ENCODE measurements around the gene SPHKAP.

SPHKAP gene

GRCh38 chr2:228105526-228106250 is 75.8 kb downstream of the SPHKAP start:
- Histone ChIP-seq H3K9ac (ENCODE audit: low read depth, low read length) (no peak overlapping the region), H3K4me3 (ENCODE audit: low read depth in 1 of 2, low read length in 2 of 2) (no peak overlapping the region), H3K4me1 (ENCODE audit: insufficient read depth, low read length) (no peaks in the 10 kb centered on the region), H3K27ac (ENCODE audit: low read length) (no peak overlapping the region), H4K20me1 (ENCODE audit: insufficient read depth, low read length) (no peaks in the 10 kb centered on the region), H2AFZ (ENCODE audit: low read depth, low read length) (no peak overlapping the region), H3K79me2 (ENCODE audit: insufficient read depth, low read length) (no peaks in the 10 kb centered on the region), H3K36me3 (ENCODE audit: insufficient read depth, low read length) (no peaks in the 10 kb centered on the region), H3K9me3 (ENCODE audit: insufficient read depth, low read length, severe bottlenecking) (no peaks in the 10 kb centered on the region), H3K27me3 (ENCODE audit: insufficient read depth, low read length, poor library complexity) (no peaks in the 10 kb centered on the region), H3K4me2 (ENCODE audit: insufficient read depth, low read length) (no peak overlapping the region)
- TF ChIP-seq CTCF (IDR thresholded peaks at IDR 0.05; ENCODE audit: borderline replicate concordance, extremely low read depth, low read length, poor library complexity, severe bottlenecking) (no peak), EZH2 (IDR thresholded peaks at IDR 0.05; ENCODE audit: borderline replicate concordance, low read depth, low read length, severe bottlenecking) (no peak)
- DNase-seq (no peak), ATAC-seq (ENCODE audit: insufficient read depth, low read depth) (no peak)

- no peaks in the 10 kb centered on the region for H4K20me1 ChIP-seq (ENCODE audit: insufficient read depth, low read length)
- H3K27me3 ChIP-seq (ENCODE audit: insufficient read depth, low read length, poor library complexity) = no peaks in the 10 kb centered on the region
- H3K9me3 ChIP-seq (ENCODE audit: insufficient read depth, low read length, severe bottlenecking) = no peaks in the 10 kb centered on the region
- ATAC-seq (ENCODE audit: insufficient read depth, low read depth) (no peak), DNase-seq (no peak)
- no peaks in the 10 kb centered on the region for H3K4me1 ChIP-seq (ENCODE audit: insufficient read depth, low read length)
- TF ChIP-seq EZH2 (IDR thresholded peaks at IDR 0.05; ENCODE audit: borderline replicate concordance, low read depth, low read length, severe bottlenecking) (no peak), CTCF (IDR thresholded peaks at IDR 0.05; ENCODE audit: borderline replicate concordance, extremely low read depth, low read length, poor library complexity, severe bottlenecking) (no peak)
- no peaks in the 10 kb centered on the region for H3K36me3 ChIP-seq (ENCODE audit: insufficient read depth, low read length)
- no peak overlapping the region for H3K9ac ChIP-seq (ENCODE audit: low read depth, low read length)
- H3K4me2 ChIP-seq (ENCODE audit: insufficient read depth, low read length) = no peak overlapping the region
- H3K79me2 ChIP-seq (ENCODE audit: insufficient read depth, low read length) = no peaks in the 10 kb centered on the region
- no peak overlapping the region for H2AFZ ChIP-seq (ENCODE audit: low read depth, low read length)
- no peak overlapping the region for H3K27ac ChIP-seq (ENCODE audit: low read length)
- no peak overlapping the region for H3K4me3 ChIP-seq (ENCODE audit: low read depth in 1 of 2, low read length in 2 of 2)
Observed at GRCh38 chr2:228104215-228104614, 77.3 kb downstream of the SPHKAP start.

GRCh38 chr2:228103379-228103778 is 78.1 kb downstream of the SPHKAP start:
- no peaks in the 10 kb centered on the region for H3K36me3 ChIP-seq (ENCODE audit: insufficient read depth, low read length)
- no peak for ATAC-seq (ENCODE audit: insufficient read depth, low read depth)
- H3K9ac ChIP-seq (ENCODE audit: low read depth, low read length) = no peak overlapping the region
- no peaks in the 10 kb centered on the region for H3K4me1 ChIP-seq (ENCODE audit: insufficient read depth, low read length)
- H2AFZ ChIP-seq (ENCODE audit: low read depth, low read length) = no peak overlapping the region
- no peak overlapping the region for H3K4me2 ChIP-seq (ENCODE audit: insufficient read depth, low read length)
- no peak for DNase-seq
- no peak overlapping the region for H3K4me3 ChIP-seq (ENCODE audit: low read depth in 1 of 2, low read length in 2 of 2)
- no peaks in the 10 kb centered on the region for H3K9me3 ChIP-seq (ENCODE audit: insufficient read depth, low read length, severe bottlenecking)
- H4K20me1 ChIP-seq (ENCODE audit: insufficient read depth, low read length) = no peaks in the 10 kb centered on the region
- TF ChIP-seq CTCF (IDR thresholded peaks at IDR 0.05; ENCODE audit: borderline replicate concordance, extremely low read depth, low read length, poor library complexity, severe bottlenecking) (no peak), EZH2 (IDR thresholded peaks at IDR 0.05; ENCODE audit: borderline replicate concordance, low read depth, low read length, severe bottlenecking) (no peak)
- no peaks in the 10 kb centered on the region for H3K27me3 ChIP-seq (ENCODE audit: insufficient read depth, low read length, poor library complexity)
- no peaks in the 10 kb centered on the region for H3K79me2 ChIP-seq (ENCODE audit: insufficient read depth, low read length)
- H3K27ac ChIP-seq (ENCODE audit: low read length) = no peak overlapping the region
